GM21619 (cell line): Measurements from ENCODE around the gene TIMP1.
"Not testable (repeated sequence)": the region's sequence is repeated elsewhere in the genome, so short reads cannot be mapped to it uniquely, and the experiment has no call there.

Experiments
- ATAC-seq: cut with Tn5 transposase; IDR thresholded peaks from one replicate; pipeline ENCODE4 v1.9.1; 2021; ENCODE audit not compliant: unreplicated experiment

TIMP1 gene

DNA sequence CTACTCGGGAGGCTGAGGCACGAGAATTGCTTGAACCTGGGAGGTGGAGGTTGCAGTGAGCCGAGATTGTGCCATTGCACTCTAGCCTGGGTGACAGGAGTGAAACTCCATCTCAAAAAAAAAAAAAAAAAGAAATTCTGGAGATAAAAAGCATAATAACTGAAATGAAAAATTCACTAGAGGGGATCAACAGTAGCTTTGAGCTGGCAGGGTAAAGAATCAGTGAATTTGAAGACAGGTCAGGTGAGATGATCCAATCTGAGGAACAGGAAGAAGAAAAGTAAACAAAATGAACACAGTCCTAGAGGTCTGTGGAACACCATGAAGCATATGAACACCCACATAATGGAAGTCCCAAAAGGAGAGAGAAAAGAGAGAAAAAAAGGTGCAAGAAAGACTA lies 15.0 kb downstream of the TIMP1 start:
- no peak for ATAC-seq

DNA sequence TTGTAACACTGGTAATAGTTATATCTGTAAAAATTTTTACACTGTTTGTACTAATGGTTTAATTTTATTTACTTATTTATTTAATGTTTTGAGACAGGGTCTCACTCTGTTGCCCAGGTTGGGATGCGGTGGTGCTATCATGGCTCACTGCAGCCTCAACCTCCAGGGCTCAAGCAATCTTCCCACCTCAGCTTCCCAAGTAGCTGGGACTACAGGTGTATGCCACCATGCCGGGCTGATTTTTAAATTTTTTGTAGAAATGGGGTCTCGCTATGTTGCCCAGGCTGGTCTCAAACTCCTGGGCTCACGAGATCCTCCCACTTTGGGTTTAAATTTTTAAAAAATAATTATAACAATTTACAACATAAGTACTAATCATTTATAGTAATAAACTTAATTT lies 20.9 kb downstream of the TIMP1 start:
- ATAC-seq = not testable (repeated sequence)

DNA sequence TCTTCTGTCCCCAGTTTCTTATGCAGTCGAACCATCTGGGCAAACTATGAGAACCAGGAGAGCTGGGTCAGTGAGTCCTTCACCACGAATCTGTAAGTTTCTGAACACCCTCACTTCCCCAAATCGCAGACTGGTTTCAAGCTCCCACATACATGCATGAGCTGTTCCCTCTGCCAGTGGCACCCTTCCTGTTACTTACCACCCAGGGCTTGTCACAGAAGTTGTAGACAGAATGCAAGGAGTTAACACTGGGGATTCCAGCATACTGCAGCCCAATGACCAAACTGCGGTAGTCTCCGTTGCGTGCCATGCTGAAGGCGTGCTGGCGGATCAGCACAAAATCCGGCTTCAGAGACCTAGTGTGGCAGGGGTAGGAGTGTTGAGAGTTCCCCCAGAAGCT lies 22.8 kb downstream of the TIMP1 start:
- no peak for ATAC-seq

- ATAC-seq = no peak
These were observed 24.9 kb downstream of the TIMP1 start for GRCh38 chrX:47607091-47607490.

DNA sequence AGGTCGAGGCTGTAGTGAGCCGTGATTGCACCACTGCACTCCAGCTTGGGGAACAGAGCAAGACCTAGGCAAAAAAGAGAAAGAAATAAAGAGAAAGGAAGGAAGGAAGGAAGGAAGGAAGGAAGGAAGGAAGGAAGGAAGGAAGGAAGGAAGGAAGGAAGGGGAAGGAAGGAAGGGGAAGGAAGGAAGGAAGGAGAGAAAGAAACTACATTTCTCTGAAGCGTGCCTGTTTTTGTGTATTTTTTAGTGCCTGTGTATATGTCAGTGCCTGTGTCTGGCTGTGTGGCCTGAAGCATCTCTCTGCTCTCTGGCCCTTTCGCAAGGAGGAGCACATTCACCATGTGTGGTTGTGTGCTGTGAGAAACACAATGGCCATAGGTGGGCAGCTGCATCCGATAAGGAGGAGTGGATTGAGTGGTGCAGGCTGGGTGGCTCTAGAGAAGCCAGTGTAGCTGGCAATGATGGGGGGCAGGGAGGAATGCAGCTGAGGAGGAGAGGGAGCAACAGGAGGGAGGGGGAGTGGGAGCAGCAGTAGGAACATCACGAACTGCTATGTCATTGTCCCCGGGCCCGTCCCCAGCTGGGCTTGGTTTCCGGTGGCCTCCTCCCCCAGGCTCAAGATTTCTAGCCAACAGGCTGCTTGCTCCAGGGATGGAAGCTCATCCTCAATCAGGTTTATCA lies 26.0 kb downstream of the TIMP1 start:
- ATAC-seq = no peak

DNA sequence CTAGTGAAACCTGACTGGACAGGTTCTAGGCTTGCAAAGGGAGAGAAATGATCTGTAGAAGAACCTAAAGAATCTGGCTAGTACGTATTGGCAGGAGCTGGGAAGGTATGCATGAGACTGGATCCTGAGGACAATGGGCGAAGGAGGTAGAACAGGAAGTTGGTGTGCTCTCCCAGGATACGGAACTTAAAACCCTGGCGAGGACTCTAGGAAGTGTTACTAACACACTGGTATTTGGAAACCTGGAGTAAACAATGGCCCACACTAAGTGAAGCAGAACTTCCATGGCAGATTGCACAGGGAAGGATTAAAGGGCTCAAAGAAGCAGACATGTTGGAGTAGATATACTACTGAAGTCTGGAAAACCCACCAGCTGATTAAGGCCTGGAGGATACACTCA lies 28.3 kb downstream of the TIMP1 start:
- no peak for ATAC-seq

GRCh38 chrX:47611489-47611888 lies 29.3 kb downstream of the TIMP1 start:
- no peak for ATAC-seq

- ATAC-seq = no peak
These were observed 29.7 kb downstream of the TIMP1 start for GRCh38 chrX:47611926-47612325.

DNA sequence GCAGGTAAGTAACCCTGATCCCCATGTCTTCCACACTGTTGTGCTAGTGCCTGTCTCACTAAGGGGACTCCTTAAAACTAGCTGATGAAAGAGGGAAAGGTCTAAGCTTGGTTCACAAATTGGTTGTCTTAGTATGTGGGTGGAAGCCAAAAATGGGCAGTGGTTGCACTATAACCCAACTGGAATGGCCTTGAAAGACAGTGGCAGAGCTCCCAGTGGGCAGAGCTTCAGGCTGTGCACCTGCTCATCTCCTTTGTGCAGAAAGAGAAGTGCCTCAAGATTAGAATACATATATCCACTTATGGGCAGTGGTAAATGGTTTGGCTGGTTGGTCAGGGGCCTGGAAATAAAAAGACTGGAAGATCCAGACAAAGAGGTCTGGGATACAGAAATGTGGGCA lies 30.2 kb downstream of the TIMP1 start:
- no peak for ATAC-seq

GRCh38 chrX:47613082-47613481 lies 30.8 kb downstream of the TIMP1 start:
- ATAC-seq = no peak

DNA sequence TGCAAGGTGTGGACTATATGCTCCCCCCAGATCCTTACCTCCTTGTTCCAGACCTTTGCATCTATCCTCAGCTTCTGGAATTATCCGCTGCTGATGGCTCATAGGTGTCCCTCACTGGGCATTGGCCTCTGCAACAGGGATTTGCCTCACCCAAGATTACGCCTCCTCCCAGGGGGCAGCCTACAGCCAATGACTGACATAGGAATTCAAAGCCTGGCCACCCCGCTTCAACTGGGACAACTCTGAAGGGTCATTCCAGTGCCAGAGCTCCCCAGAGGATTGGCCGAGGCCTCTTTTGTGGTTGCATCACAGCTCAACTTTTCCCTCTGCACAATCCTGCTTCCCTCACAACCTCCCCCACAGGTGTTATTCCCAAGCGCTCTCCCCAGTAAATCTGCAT lies 32.4 kb downstream of the TIMP1 start:
- ATAC-seq = no peak

- no peak for ATAC-seq
These were observed 36.8 kb downstream of the TIMP1 start for GRCh38 chrX:47618923-47619485.

- peak; percentile 57 for ATAC-seq
These were observed 37.5 kb downstream of the TIMP1 start, which contains the start of gene SYN1 for GRCh38 chrX:47619486-47620302. TSS of gene SYN1 (minus strand) at chrX:47619857. CDS start at chrX:47619728, 129 bp downstream.

DNA sequence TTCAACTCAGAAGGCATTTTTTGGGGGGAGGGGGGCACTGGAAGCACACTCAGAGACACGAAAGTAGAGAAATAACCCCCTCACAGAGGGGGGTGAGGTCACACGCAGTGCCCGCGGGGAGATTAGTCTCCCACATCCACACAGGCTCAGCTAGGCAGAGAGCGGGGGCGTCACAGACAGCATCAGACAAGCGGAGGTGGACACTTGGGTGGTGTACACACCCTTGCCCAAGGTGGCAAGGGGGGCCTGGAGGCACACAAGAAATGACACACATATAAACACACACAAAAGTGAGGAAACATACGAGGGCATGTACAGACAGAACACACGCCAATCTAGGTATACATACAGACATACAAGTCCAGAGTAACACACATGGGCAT lies 38.1 kb downstream of the TIMP1 start:
- ATAC-seq = no peak

DNA sequence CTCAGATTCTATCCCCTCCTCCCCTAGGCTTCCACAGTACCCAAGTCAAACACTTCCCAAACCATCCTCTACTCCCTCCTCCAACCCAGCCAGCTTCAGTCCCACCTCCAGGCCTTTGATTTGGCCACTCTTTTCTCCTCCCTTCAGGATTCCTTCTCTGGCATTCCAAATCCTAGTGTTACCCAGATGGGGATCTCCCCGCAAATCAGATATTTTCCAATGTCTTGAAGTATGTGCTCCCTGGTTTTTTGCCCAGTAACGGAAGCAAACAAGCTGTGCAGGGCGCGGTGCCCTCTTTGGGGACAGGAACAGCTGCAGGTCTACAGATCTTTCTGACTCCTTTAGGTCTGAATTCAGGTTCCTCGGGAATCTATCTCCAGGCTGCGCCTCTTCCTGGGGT lies 39.6 kb downstream of the TIMP1 start:
- no peak for ATAC-seq

DNA sequence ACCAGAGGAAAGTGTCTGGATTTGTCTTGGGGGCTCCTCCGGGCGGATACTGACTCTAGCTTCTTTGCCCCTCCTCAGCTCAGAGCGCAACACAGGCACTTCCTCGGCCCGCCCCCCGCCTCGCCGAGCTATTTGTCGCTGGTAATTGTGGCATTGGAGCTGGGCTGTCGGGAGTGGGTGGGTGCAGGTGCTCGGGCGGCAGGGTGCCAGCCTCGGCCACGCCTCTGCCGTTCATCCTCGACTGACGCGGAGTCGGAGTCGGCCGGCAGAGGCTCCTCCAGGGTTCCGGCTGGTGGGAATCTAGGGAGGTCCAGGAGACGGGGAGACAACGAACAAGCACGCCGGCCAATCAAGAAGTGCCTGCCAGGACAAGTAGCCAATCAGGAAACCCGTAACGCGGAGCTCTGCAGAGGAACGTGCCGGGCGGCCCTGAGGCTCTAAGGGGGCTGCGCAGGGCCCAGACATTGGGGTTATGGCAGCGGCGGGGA lies 41.3 kb downstream of the TIMP1 start:
- ATAC-seq = no peak

DNA sequence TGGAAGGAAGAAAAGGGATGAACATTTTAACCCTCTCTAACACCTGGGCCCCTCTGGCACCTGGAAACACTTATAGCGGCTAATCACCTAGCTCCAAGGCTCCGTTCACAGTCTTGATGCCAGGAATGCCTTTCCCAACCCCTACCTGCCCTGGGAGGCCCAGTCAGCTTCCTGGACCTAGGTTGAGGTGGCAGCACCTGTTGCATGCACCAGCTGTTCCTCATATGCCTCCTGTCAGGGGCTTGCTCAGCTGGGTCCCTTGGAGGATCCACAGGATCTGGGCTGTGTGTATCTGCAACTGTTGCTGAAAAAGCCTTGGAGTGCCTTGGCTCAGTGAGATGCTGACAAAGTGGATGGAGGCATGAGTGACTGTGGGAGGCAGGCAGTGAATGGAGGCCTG lies 43.1 kb downstream of the TIMP1 start:
- no peak for ATAC-seq

- ATAC-seq = no peak
These were observed 46.7 kb downstream of the TIMP1 start for GRCh38 chrX:47628982-47629381.

- ATAC-seq = no peak
These were observed 47.4 kb downstream of the TIMP1 start, which contains the start of gene CFP for GRCh38 chrX:47629419-47630200. TSS of gene CFP (minus strand) at chrX:47629930. CDS start at chrX:47629844, 86 bp downstream.

GRCh38 chrX:47631676-47632075 lies 49.4 kb downstream of the TIMP1 start:
- ATAC-seq = no peak

GRCh38 chrX:47632666-47633065 lies 50.4 kb downstream of the TIMP1 start:
- no peak for ATAC-seq
